Measurements from ENCODE around the gene CBFA2T2.

The CBFA2T2 gene

DNA sequence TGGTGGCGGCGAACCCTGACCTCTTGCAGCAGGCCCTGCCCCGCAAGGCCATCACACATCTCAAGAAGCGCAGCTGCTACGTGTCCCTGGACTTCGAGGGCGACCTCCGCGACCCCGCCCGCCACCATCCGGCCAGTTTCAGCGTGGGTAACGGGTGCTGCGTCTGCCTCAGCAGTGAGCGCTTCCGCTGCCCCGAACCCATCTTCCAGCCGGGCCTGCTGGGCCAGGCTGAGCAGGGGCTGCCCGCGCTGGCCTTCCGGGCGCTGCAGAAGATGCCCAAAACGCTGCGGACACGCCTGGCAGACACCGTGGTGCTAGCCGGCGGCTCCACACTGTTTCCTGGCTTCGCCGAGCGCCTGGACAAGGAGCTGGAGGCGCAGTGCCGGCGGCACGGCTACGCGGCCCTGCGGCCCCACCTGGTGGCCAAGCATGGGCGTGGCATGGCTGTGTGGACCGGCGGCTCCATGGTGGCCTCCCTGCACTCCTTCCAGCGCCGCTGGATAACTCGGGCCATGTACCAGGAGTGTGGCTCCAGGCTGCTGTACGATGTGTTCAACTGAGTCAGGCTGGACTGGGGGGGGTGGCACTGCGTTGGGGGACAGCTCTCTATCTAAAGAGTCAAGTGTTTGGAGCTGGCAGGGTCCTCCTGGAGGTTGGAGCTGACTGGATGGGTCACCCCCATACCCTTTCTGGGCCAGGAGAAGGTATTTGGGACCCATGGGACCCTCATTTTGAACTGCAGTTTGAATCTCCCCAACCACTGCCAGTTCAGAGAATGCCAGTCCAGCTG, 178.0 kb downstream of the CBFA2T2 start:
- DNase-seq (ENCODE audit: low spot score), result peak; percentile 99

GRCh38 chr20:33668466-33669155, 178.7 kb downstream of the CBFA2T2 start:
- no peak for DNase-seq (ENCODE audit: low spot score)

DNA sequence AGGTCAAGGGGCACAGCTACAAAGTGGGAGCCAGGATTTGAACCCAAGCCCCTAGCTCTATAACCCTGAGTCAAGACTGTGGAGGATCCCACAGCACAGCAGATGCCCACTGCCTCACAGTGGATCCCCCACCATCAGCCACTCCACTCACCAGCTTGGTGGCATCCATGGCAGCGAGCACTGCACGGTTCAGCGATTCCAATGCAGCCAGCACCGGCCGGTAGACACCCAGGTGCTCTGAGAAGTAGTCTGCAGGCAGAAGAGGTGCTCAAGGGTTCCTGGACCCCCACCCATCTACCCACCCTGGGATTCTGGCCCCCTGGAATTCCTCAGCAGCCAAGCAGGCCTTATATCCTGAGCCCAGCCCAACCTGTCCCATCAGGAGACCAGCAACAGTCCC, 179.3 kb downstream of the CBFA2T2 start:
- no peak for DNase-seq (ENCODE audit: low spot score)

- DNase-seq (ENCODE audit: low spot score), result no peak
Observed at GRCh38 chr20:33669873-33670640, 180.2 kb downstream of the CBFA2T2 start.

- no peak for DNase-seq (ENCODE audit: low spot score)
Observed at GRCh38 chr20:33670715-33671499, 181.0 kb downstream of the CBFA2T2 start.

- DNase-seq (ENCODE audit: low spot score), result no peak
Observed at GRCh38 chr20:33671573-33672288, 181.8 kb downstream of the CBFA2T2 start.

DNA sequence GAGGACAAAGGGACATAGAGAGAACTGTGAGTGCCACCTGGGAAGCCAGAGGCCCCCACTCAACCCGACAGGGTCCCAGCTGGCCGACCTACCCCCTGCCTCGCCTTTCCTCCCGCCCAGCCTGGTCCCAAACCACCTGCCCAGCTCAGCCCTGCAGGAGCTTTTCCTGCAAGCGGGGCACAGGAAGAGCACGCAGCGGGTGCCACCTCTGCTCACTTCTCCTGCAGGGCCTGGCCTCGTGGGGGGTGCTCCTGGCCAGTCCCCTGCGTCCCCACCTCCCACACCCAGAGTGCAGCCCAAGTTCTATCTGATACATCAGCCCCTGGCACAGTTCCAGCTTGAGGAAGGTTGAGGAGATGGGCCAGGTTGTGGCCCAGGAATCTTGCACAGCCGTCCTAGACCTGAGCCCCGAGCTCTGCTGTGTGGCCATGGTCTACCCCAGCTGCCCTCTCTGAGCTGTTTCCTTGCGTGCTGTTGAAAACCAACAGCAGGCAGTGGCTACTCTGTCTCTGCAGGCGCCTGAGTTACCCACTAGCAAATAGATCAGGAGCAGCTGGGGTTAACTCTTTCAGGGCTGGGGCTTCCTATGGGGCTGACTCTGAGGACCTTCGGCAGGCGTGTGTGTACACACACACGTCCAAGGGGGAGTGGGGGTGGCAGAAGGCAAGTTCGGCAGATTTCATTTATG, 182.7 kb downstream of the CBFA2T2 start:
- DNase-seq (ENCODE audit: low spot score), result peak; percentile 73

DNA sequence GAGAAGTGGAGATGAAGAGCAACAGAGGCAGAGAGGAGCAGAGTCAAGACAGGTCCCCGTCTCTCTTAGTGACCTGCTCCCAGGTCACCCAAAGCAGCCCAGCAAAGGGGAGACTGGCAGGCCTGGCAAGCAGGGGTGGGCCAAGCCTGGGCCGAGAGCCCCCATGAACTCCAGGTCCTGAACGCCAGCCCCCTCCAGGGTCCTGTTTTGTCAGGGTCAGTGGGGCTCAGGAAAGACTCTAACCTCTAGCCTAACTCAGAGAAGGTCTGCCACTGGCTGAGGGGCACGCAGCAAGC, 183.2 kb downstream of the CBFA2T2 start:
- no peak for DNase-seq (ENCODE audit: low spot score)

DNA sequence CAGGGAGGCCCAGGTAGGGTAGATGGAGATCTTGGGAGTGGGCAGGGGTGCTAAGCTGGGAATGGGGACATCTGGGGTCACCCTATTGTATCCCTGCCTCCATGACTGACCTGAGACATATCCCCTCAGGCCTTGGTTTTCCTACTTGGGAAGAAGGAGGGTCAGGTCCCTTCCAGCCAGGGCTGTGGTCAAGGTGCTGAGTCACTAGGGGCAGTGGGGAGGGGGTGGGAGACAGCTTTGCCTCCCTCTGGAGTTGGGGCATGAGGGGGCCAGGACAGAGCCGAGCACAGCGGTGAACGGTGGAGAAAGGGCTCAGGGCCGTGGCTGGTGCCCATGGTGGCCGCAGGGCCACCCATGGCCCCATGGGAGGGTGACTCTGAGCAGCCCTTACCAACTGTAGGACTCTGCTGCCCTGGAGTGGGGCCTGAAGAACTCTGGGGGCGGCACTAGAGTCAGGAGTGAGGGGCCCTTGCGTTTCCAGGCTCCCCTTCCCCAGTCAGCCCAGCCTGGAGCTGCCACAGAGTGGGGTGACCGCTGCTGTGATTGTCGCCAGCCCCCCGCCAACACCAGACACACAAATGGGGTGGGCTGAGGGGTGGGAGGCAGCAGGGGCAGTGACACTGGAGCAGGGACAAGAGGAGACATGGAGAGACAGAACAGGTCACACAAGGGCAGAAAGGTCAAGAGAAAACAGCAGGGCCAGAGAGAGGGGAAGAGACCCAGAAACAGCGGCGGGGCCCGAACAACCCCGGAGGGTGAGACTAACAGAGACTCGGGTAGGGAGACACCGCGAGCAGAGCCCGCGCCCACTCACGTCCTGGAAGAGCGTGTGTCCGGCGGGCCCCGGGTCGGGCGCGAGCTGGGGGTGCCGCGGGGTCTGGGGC, 183.8 kb downstream of the CBFA2T2 start:
- DNase-seq (ENCODE audit: low spot score), result peak; percentile 87

- peak; percentile 96 for DNase-seq (ENCODE audit: low spot score)
Observed at GRCh38 chr20:33674294-33675135, 184.6 kb downstream of the CBFA2T2 start, which contains the start of gene NECAB3. Gene NECAB3, minus strand, starts transcription at chr20:33674428. Its CDS starts 76 bp downstream, at chr20:33674352.

DNA sequence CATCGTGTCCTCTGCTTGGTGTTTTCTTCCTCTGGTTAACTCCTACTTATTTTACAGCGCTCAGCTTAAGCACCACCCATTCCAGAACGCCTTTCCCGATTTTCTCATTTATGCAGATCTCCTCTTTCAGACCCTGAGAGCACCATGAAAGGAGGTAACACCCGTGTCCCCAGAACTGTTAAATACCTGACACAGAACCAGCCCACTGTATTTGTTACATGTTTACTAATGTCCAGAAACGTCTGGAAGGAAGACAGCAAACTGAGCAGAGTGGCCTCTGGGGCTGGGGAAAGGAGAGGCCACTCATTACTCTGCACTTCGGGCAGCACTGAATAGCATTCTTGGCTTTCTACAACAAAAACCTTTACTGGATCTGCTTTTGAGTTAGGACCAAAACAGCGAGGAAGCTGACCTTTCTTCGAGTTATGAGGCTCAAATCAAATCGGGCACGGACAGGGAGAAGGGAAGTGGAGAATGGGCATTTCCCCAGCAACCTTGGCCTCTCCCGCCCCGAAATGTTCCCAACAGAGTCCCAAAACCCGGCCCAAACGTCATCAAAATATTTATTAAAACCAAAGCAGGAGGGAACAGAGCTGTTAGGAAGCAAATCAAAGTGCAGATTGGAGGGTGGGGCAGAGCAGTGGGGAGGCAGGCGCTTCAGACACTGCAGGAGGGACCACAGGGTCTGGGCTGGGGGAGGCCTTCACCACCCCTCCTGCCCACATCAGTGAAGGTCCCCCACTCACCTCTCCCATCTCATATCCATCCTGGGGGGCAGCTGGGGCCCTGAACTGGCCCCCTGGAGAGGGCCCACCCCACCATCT, 185.5 kb downstream of the CBFA2T2 start:
- DNase-seq (ENCODE audit: low spot score), result peak; percentile 50

GRCh38 chr20:33676121-33676520, 186.2 kb downstream of the CBFA2T2 start:
- DNase-seq (ENCODE audit: low spot score), result peak; percentile 47

DNA sequence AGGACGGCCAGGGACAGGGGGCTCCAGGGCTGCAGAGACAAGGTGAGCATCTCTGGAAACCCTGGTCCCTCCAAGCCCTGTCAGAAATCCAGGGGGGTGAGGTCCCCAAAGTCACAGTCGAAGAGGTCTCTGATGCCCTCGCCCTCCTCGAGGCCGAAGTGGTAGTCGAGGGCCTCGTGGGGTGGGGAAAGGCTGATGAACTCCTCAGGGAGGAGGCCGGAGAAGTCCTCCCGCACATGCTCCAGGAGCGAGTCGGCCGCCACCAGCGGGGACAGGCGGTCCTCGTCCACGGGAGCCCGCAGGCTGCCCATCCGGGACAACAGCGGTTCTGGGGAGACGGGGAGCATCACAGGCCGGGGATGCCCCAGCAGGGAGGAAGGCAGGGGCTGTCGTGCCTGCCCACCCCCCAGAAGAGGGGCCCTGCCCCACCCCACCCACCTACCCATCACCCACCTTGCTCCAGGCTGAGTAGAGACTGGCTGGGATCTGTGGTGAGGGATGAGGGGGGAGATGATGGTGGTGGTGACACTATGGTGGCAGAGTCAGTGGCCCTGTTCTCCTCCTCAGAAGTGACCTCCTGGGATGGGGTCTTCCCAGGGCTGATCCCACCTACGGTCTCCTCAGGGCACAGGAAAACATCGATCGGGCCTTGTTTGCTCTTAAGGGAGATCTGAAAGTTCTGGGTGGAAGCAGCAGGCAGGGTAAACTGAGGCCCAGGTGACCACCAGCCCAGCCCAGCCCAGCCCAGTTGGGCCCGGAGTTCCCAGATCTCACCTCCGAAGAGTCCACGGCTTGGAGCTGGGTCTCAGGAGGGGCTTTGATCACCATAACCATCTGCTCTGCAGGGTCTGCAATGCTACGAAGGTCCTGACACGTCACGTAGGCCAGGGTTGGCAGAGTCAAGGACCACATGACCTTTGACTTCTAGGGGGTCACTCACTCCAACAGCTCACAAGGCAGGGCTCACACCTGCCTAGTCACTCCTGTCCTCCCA, 187.1 kb downstream of the CBFA2T2 start:
- no peak for DNase-seq (ENCODE audit: low spot score)

GRCh38 chr20:33677991-33678702, 188.3 kb downstream of the CBFA2T2 start:
- DNase-seq (ENCODE audit: low spot score), result no peak

DNA sequence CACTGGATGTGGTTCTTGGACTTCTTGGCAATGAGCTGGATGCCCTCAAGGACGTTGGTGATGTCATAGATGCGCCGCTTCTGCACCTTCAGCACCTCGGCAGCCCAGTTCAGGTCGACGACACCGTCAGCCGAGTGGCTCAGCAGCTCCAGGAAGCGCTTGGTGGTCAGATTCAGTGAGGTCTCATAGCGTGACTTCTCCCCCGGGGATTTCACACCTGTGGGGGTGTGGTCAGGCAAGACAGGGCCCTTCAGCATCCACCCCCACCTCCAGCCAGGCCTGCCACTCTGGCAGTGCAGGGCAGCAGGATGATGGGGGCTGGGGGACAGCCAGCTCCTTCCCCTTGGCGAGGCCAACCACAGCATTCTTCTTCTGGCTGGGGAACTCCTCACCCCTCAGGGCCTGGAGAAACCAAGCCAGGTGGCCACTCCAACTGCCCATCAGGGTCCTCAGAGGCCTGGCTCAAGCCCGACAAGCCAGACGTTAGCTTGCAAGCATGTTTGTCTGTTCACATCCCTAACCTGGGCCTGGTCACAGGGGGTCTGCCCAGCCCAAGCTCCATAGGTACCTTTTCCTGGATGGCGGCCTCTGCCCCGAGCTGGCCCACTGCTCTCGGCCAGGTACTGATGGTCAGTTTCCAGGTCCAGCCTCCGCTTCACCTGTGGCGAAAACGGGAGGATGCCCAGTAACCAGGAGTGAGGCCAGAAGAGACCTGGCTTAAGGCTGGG, 190.0 kb downstream of the CBFA2T2 start:
- no peak for DNase-seq (ENCODE audit: low spot score)

Data from HuH-7.5 (cell line).